ENCODE data around the gene DRD5. TPM values are rescaled to one million over a fixed set of nuclear protein-coding genes. Genes with fewer than 3 reads are reported as not detected.

Gene DRD5
- total and polyA plus RNA-seq, 2 donors = 0.09 to 0.11 TPM

- 93% methylated on average over 5 of the region's 5 CpGs for WGBS
- no peaks in the 10 kb centered on the region for H3K9me3 ChIP-seq (ENCODE audit: control insufficient read depth in 2 of 2, insufficient read depth in 1 of 2, low read length in 1 of 2)
- DNase-seq (ENCODE audit: low read depth in 6 of 9, low spot score in 9 of 9) = no peak
- no peak overlapping the region for H3K27ac ChIP-seq (ENCODE audit: low read depth in 1 of 2, low read length in 1 of 2)
- peaks cover 2 to 11% of the 10 kb centered on the region in 2 donors for H3K4me1 ChIP-seq (ENCODE audit: control insufficient read depth in 2 of 2, insufficient read depth in 2 of 2, low read length in 2 of 2)
- H3K4me3 ChIP-seq (ENCODE audit: low read length in 2 of 2) = no peak overlapping the region
- no peaks in the 10 kb centered on the region for H3K36me3 ChIP-seq (ENCODE audit: control insufficient read depth in 2 of 2, insufficient read depth in 2 of 2, low read length in 1 of 2)
- H3K27me3 ChIP-seq (ENCODE audit: control insufficient read depth in 2 of 2, insufficient read depth in 1 of 2, low read length in 1 of 2) = peaks cover 0 to 5% of the 10 kb centered on the region in 2 donors
These were observed 23.5 kb downstream of the DRD5 start for GRCh38 chr4:9804918-9805317.

DNA sequence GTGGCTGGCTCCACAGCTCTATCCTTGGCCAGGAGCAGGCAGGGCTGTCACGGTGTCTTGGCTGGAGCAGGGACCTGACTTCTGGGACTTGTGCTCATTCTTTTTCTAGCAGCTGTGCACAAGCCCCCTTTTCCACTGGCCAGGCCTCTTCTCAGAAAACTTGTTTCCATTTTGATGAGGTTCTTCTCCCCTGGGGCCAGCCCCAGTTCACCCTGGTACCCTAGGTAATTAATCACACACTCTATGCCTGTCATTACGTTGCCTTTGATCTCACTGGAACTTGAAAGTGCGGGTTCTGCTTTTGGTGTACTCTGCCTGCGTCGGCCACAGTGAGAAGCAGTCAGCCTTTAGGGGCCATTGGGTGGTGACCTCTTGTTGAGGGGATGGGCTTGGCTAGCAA lies 26.6 kb downstream of the DRD5 start:
- no peak for DNase-seq (ENCODE audit: low read depth in 6 of 9, low spot score in 9 of 9)
- no peak overlapping the region for H3K27ac ChIP-seq (ENCODE audit: low read depth in 1 of 2, low read length in 1 of 2)
- 80% methylated on average over 5 of the region's 5 CpGs for WGBS
- no peak overlapping the region for H3K4me3 ChIP-seq (ENCODE audit: low read length in 2 of 2)
- no peaks in the 10 kb centered on the region for H3K9me3 ChIP-seq (ENCODE audit: control insufficient read depth in 2 of 2, insufficient read depth in 1 of 2, low read length in 1 of 2)
- peaks cover 0 to 5% of the 10 kb centered on the region in 2 donors for H3K27me3 ChIP-seq (ENCODE audit: control insufficient read depth in 2 of 2, insufficient read depth in 1 of 2, low read length in 1 of 2)
- no peaks in the 10 kb centered on the region for H3K36me3 ChIP-seq (ENCODE audit: control insufficient read depth in 2 of 2, insufficient read depth in 2 of 2, low read length in 1 of 2)
- no peaks in the 10 kb centered on the region for H3K4me1 ChIP-seq (ENCODE audit: control insufficient read depth in 2 of 2, insufficient read depth in 2 of 2, low read length in 2 of 2)

GRCh38 chr4:9811806-9812205 lies 30.4 kb downstream of the DRD5 start:
- H3K27ac ChIP-seq (ENCODE audit: low read depth in 1 of 2, low read length in 1 of 2) = no peak overlapping the region
- H3K27me3 ChIP-seq (ENCODE audit: control insufficient read depth in 2 of 2, insufficient read depth in 1 of 2, low read length in 1 of 2) = peaks cover 0 to 5% of the 10 kb centered on the region in 2 donors
- no peaks in the 10 kb centered on the region for H3K36me3 ChIP-seq (ENCODE audit: control insufficient read depth in 2 of 2, insufficient read depth in 2 of 2, low read length in 1 of 2)
- DNase-seq (ENCODE audit: low read depth in 6 of 9, low spot score in 9 of 9) = no peak
- no peaks in the 10 kb centered on the region for H3K9me3 ChIP-seq (ENCODE audit: control insufficient read depth in 2 of 2, insufficient read depth in 1 of 2, low read length in 1 of 2)
- H3K4me3 ChIP-seq (ENCODE audit: low read length in 2 of 2) = no peak overlapping the region
- H3K4me1 ChIP-seq (ENCODE audit: control insufficient read depth in 2 of 2, insufficient read depth in 2 of 2, low read length in 2 of 2) = no peaks in the 10 kb centered on the region
- WGBS = 82% methylated on average over 3 of the region's 3 CpGs

- Histone ChIP-seq H3K27ac (ENCODE audit: low read depth in 1 of 2, low read length in 1 of 2) (no peak overlapping the region), H3K27me3 (ENCODE audit: control insufficient read depth in 2 of 2, insufficient read depth in 1 of 2, low read length in 1 of 2) (peaks cover 0 to 5% of the 10 kb centered on the region in 2 donors), H3K4me1 (ENCODE audit: control insufficient read depth in 2 of 2, insufficient read depth in 2 of 2, low read length in 2 of 2) (no peaks in the 10 kb centered on the region), H3K36me3 (ENCODE audit: control insufficient read depth in 2 of 2, insufficient read depth in 2 of 2, low read length in 1 of 2) (no peaks in the 10 kb centered on the region), H3K9me3 (ENCODE audit: control insufficient read depth in 2 of 2, insufficient read depth in 1 of 2, low read length in 1 of 2) (no peaks in the 10 kb centered on the region), H3K4me3 (ENCODE audit: low read length in 2 of 2) (no peak overlapping the region)
- DNase-seq (ENCODE audit: low read depth in 6 of 9, low spot score in 9 of 9) = no peak
- WGBS = 78% methylated on average over 4 of the region's 4 CpGs
These were observed 31.3 kb downstream of the DRD5 start for GRCh38 chr4:9812501-9813340.

- Histone ChIP-seq H3K4me1 (ENCODE audit: control insufficient read depth in 2 of 2, insufficient read depth in 2 of 2, low read length in 2 of 2) (no peaks in the 10 kb centered on the region), H3K9me3 (ENCODE audit: control insufficient read depth in 2 of 2, insufficient read depth in 1 of 2, low read length in 1 of 2) (no peaks in the 10 kb centered on the region), H3K4me3 (ENCODE audit: low read length in 2 of 2) (no peak overlapping the region), H3K27me3 (ENCODE audit: control insufficient read depth in 2 of 2, insufficient read depth in 1 of 2, low read length in 1 of 2) (no peaks in the 10 kb centered on the region), H3K27ac (ENCODE audit: low read depth in 1 of 2, low read length in 1 of 2) (no peak overlapping the region), H3K36me3 (ENCODE audit: control insufficient read depth in 2 of 2, insufficient read depth in 2 of 2, low read length in 1 of 2) (no peaks in the 10 kb centered on the region)
- 97% methylated on average over 3 of the region's 3 CpGs for WGBS
- no peak for DNase-seq (ENCODE audit: low read depth in 6 of 9, low spot score in 9 of 9)
These were observed 34.9 kb downstream of the DRD5 start for GRCh38 chr4:9816285-9816684.

- WGBS = 78% methylated on average over 5 of the region's 5 CpGs
- no peak overlapping the region for H3K4me3 ChIP-seq (ENCODE audit: low read length in 2 of 2)
- no peaks in the 10 kb centered on the region for H3K9me3 ChIP-seq (ENCODE audit: control insufficient read depth in 2 of 2, insufficient read depth in 1 of 2, low read length in 1 of 2)
- H3K27ac ChIP-seq (ENCODE audit: low read depth in 1 of 2, low read length in 1 of 2) = no peak overlapping the region
- H3K36me3 ChIP-seq (ENCODE audit: control insufficient read depth in 2 of 2, insufficient read depth in 2 of 2, low read length in 1 of 2) = no peaks in the 10 kb centered on the region
- H3K27me3 ChIP-seq (ENCODE audit: control insufficient read depth in 2 of 2, insufficient read depth in 1 of 2, low read length in 1 of 2) = no peaks in the 10 kb centered on the region
- H3K4me1 ChIP-seq (ENCODE audit: control insufficient read depth in 2 of 2, insufficient read depth in 2 of 2, low read length in 2 of 2) = peaks cover 5% of the 10 kb centered on the region in 2 donors
- DNase-seq (ENCODE audit: low read depth in 6 of 9, low spot score in 9 of 9) = no peak
These were observed 38.9 kb downstream of the DRD5 start for GRCh38 chr4:9820343-9820742.

DNA sequence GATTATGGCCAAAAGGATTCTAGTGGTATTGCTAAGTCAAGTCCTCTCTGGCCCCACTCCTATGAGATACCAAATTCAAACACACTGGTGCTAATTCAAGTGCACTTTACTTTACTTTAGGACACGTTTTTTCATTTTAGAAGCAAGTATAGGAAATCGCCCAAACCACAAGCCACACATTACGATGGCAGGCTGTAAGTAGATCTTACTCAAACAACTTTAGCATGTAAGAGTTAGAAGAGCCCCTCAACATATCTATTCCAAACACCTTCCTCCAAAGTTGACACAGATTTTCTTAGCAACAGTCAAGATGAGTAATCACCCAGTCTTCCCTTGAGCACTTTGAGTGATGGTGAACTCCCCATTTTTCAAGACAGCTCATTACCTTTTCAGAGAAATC lies 43.6 kb downstream of the DRD5 start:
- 6% methylated on average over 3 of the region's 3 CpGs for WGBS
- Histone ChIP-seq H3K9me3 (ENCODE audit: control insufficient read depth in 2 of 2, insufficient read depth in 1 of 2, low read length in 1 of 2) (no peaks in the 10 kb centered on the region), H3K4me3 (ENCODE audit: low read length in 2 of 2) (no peak overlapping the region), H3K36me3 (ENCODE audit: control insufficient read depth in 2 of 2, insufficient read depth in 2 of 2, low read length in 1 of 2) (no peaks in the 10 kb centered on the region), H3K27me3 (ENCODE audit: control insufficient read depth in 2 of 2, insufficient read depth in 1 of 2, low read length in 1 of 2) (no peaks in the 10 kb centered on the region), H3K27ac (ENCODE audit: low read depth in 1 of 2, low read length in 1 of 2) (no peak overlapping the region), H3K4me1 (ENCODE audit: control insufficient read depth in 2 of 2, insufficient read depth in 2 of 2, low read length in 2 of 2) (peaks cover 6 to 9% of the 10 kb centered on the region in 2 donors)
- peak in 2 of 9 donors; percentile 15 to 25 for DNase-seq (ENCODE audit: low read depth in 6 of 9, low spot score in 9 of 9)

DNA sequence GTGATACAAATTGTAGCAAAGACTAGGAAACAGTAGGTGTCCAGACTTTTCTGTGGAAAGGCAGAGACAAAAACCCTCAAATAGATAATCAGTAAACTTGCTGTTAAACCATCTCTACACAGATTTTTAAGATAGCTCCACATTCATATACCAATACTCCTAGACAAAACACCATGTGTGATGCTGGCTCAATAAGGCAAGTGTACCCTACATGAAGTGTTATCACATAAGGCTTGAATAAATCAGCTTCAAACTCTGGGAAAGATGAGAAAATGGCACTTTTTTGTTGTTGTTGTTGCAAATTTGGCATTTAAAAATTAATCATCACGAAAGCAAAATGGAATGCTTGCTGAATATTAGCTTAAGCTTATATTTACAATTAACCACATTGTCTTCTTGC lies 45.1 kb downstream of the DRD5 start:
- no peak for DNase-seq (ENCODE audit: low read depth in 6 of 9, low spot score in 9 of 9)
- Histone ChIP-seq H3K4me1 (ENCODE audit: control insufficient read depth in 2 of 2, insufficient read depth in 2 of 2, low read length in 2 of 2) (peaks cover 6 to 9% of the 10 kb centered on the region in 2 donors), H3K27ac (ENCODE audit: low read depth in 1 of 2, low read length in 1 of 2) (no peak overlapping the region), H3K27me3 (ENCODE audit: control insufficient read depth in 2 of 2, insufficient read depth in 1 of 2, low read length in 1 of 2) (no peaks in the 10 kb centered on the region), H3K4me3 (ENCODE audit: low read length in 2 of 2) (no peak overlapping the region), H3K9me3 (ENCODE audit: control insufficient read depth in 2 of 2, insufficient read depth in 1 of 2, low read length in 1 of 2) (no peaks in the 10 kb centered on the region), H3K36me3 (ENCODE audit: control insufficient read depth in 2 of 2, insufficient read depth in 2 of 2, low read length in 1 of 2) (no peaks in the 10 kb centered on the region)
- 97% methylated on average over 1 of the region's 1 CpG for WGBS

DNA sequence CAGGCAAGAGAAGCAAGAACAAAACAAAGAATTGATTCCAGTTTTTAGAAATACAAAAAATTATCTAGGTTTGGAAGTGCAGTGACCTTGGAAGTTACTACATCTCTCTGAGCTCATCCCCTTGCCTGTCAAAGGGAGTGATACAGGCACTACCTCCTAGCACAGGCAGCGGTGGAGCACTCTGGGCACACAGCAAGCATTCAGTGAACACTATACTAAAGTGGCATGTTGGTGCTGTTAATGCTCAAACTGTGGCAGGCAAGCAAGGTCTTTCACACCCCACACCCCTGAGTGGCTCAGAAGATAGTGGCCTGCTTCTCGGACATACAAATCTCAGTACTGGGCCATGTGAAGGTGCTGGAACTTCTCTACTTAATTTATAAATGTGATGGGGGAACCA lies 51.2 kb downstream of the DRD5 start:
- no peaks in the 10 kb centered on the region for H3K36me3 ChIP-seq (ENCODE audit: control insufficient read depth in 2 of 2, insufficient read depth in 2 of 2, low read length in 1 of 2)
- 89% methylated on average over 2 of the region's 2 CpGs for WGBS
- DNase-seq (ENCODE audit: low read depth in 6 of 9, low spot score in 9 of 9) = no peak
- H3K4me3 ChIP-seq (ENCODE audit: low read length in 2 of 2) = no peak overlapping the region
- H3K27me3 ChIP-seq (ENCODE audit: control insufficient read depth in 2 of 2, insufficient read depth in 1 of 2, low read length in 1 of 2) = no peaks in the 10 kb centered on the region
- H3K27ac ChIP-seq (ENCODE audit: low read depth in 1 of 2, low read length in 1 of 2) = no peak overlapping the region
- no peaks in the 10 kb centered on the region for H3K9me3 ChIP-seq (ENCODE audit: control insufficient read depth in 2 of 2, insufficient read depth in 1 of 2, low read length in 1 of 2)
- peaks cover 0 to 12% of the 10 kb centered on the region in 2 donors for H3K4me1 ChIP-seq (ENCODE audit: control insufficient read depth in 2 of 2, insufficient read depth in 2 of 2, low read length in 2 of 2)
